GM12801 (cell line): ENCODE results near the gene MXI1.

Experiments
- TF ChIP-seq, protein P1 (sequence below): IDR thresholded peaks from one replicate; pipeline ENCODE4 v1.5.1; 2011; ENCODE audit warnings: control low read depth; ENCODE audit not compliant: insufficient read length; ENCODE audit errors: extremely low read depth

Gene MXI1

DNA sequence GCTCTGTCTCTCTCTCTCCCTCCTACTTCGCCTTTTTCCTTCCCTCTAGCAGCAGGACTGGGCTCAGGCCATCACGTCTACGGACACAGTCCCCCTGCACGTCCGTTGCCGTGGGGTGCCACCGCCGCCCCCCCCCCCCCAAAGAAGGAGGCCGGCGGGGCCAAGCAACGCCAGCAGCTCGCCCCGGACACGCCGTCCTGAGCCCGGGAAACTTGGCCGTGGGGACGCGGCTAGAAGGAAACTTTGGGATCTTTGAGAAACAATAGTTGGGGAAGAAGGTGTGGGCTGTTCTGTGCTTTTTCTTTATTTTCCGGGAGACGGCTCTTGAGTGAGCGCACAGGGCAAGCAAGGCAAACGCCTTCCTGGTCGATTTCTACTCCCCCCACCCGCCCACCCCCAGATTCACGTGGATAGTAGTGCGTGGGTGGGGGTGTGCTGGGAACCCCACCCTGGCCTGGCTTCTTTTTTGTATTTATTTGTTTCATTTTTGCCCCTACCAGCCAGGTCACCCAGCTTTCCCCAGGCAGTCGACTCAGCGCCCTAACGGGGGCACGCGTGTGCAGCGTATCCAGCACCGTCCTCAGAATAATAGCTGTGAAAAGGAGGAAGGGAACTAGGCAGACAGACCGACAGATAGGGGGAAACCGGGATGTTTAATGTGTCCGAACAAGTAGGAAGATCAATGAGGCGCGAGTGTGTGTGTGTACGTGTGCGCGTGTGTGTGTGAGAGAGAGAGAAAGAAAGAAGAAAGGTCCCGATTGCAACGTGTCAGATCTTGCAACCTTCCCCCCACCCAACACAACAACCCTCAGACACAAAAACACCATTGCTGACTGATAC lies 1.4 kb downstream of the MXI1 start:
- TF ChIP-seq, protein P1, sequence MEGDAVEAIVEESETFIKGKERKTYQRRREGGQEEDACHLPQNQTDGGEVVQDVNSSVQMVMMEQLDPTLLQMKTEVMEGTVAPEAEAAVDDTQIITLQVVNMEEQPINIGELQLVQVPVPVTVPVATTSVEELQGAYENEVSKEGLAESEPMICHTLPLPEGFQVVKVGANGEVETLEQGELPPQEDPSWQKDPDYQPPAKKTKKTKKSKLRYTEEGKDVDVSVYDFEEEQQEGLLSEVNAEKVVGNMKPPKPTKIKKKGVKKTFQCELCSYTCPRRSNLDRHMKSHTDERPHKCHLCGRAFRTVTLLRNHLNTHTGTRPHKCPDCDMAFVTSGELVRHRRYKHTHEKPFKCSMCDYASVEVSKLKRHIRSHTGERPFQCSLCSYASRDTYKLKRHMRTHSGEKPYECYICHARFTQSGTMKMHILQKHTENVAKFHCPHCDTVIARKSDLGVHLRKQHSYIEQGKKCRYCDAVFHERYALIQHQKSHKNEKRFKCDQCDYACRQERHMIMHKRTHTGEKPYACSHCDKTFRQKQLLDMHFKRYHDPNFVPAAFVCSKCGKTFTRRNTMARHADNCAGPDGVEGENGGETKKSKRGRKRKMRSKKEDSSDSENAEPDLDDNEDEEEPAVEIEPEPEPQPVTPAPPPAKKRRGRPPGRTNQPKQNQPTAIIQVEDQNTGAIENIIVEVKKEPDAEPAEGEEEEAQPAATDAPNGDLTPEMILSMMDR: no peak

DNA sequence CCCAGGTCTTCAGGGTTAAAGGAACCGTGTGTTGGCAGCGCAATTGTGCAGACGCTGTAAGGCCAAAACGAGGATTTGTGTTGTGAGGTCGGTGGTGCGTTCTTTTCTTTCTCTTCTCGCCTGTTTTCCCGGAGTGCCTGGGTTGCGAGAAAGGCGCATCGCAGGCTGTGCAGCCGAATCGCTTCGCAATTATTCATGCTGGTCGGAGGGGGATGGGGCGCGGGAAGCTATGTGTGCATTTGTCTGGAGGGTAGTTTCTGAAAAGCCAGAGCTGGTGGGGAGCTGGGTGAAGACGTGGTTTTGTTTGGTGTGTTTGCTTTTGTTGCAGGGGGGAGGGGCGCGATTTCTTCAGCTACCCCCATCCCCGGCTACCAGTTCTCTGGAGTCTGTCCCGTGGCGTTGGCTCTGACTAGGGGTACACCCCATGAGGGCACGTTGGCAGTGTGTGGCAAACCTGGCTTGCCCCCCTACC lies 2.1 kb downstream of the MXI1 start:
- TF ChIP-seq, protein P1: no peak

DNA sequence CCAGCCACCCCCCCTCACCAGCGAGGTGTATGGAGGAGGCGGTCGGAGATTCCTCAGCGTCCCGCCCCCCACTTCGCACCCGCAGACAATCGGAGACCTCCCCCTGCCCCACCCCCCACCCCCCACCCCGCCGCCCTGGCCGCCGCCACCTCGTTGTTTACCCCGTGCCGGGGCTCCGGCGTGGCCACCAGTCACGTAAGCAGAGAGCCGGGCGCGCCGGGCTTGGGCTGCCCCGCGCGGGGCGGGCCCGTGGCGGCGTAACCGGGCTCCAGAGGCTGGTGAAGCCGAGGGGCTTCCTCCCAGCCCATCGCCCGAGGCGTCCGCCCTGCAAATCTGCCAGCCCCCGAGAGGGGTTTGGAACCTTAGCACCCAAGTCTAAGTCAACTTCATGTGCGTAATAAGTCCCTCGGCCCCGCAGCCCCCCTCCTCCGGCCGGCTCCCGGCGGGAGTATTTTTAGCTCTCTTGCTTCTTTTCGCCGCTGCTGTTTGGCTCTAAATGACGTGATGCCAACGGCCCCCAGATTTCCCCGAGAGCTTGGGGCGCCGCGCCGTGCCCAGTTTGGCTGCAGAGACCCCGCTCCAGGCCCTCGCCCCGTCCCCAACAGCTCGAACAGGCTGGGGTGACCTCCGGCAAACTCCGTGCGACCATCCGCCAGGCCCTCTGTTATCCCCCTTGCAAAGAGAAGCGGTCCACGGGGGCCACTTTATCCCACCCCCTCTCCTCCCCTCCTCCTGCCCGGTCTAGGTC lies 2.7 kb downstream of the MXI1 start:
- TF ChIP-seq, protein P1: no peak

DNA sequence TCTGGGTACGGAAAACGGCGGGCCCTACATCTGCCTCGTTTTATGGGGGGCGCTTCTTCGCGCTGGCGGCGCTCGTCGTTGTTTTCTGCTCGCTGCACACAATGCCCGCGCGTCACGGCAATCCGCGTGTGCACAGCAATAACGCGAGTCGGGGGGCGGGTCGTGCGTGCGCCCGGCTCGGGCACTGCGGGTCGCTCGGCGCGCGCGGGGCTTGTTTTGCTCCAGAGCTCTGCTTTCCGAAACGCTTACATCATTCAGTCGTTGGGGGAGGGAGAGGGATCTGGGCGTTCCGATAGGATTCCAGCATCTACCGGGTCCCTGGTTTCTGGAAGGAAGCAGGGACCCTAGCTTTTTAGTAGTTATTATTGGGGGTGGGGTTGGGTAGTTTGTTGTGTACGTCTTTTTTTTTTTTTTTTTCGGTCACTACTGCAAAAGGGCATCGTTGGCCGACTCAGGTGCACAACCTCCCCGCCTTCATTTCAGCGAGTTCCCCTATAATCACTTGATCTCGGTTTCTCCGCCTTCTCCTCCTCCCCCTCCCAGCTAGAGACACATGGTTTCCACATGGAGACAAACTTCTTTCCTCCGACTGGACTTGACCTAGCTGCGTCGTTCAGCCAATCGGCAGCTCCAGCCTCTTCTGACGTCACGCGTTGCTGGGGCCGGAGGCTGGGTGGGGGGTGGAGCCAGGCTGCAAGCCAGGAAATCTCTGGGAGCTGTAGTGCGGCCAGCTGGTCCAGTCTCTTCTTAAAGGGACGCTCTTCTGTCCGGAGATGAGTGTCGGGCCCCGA lies 3.5 kb downstream of the MXI1 start:
- TF ChIP-seq, protein P1: no peak

DNA sequence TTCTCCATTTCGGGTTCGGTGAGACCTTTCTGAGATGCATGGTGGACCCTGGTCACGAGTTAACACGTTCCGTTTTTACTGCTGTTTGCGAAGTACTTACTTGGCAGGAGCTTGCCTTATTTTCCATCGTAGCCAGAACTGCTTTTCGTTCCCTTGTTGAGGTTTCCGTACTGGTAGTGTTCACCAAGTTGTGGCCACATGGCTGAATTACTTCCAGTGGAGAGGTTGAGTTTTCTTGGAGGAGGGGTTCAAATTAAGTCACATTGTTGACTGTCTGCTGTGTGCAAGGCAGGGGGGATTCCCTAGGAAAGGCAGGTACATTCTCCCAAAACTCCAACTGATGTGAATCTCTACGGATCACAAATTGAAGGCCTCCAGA lies 4.0 kb downstream of the MXI1 start:
- TF ChIP-seq, protein P1: no peak

DNA sequence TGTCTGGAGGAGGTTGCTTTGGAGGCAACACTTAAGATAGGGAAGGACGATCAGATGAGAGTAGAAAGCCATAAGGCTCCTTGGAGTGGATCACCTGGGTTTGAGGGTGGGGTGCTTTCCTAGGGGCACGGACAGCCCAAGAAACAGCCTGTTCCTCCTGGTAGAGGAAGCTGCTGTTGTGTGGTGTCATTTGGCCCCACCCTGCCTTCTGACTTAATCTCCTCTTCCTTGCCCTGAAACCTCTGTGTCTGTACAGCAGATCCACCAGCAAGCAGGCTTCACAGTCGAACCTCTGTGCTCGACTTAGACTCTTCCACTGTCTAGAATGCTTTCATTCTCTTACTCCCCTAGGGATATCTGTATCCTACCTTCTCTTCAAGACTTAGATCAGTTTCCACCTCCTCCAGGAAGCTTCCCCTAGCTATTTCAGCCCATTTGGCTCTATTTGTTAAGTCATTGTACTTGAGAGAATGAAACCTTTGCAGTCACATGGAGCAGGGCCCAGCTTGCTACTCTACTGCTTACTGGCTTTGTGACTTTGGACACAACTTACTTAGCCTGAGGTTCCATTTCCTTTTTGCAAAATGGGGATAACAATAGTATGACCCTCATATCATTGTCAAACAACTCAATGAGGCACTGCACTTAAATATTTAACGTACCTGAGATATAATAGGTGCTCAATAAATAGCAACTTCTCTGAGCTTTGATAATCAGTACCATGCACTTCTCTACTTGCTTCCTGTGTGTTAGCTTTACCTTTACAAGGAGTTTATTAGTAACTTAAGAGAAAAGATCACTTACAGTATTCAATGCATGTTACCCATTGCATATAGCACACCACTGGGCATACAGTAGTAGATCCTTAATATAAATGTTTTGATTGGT lies 5.0 kb downstream of the MXI1 start:
- TF ChIP-seq, protein P1: no peak
